ENCODE data around the gene GRM1.

GRM1 gene

DNA sequence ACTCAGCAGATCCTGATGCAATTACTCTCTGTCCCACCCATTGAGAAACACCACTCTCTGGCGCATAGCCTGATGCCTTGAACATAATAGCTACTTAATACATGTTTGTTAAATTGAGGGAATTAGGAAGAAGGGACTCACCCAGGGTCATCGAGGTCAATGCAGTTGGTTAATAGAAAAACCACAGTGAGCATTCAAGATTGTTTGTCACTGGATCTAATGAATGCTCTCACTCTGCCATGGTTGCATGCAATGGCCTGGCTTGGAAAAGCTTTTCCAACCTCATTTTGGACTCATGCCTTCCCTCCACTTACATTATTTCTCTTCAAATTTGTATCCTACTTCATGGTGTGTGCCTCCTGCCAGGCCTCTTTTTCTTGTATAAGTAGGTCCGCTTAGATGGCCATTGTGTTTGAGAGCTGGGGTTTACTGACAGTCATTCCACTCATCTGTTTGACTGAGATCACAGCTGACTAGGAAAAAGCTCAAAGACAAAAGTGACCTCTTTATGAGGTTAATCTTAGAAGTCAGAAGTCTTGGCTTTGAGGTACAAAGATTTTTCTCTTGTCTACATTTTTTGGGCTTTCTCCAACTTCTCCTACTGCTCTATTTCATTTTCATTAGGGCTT is 360.0 kb downstream of the GRM1 start:
- DNase-seq (ENCODE audit: low read depth) = no peak

- DNase-seq (ENCODE audit: low read depth) = no peak
Measured at GRCh38 chr6:146389740-146390139, 360.9 kb downstream of the GRM1 start.

DNA sequence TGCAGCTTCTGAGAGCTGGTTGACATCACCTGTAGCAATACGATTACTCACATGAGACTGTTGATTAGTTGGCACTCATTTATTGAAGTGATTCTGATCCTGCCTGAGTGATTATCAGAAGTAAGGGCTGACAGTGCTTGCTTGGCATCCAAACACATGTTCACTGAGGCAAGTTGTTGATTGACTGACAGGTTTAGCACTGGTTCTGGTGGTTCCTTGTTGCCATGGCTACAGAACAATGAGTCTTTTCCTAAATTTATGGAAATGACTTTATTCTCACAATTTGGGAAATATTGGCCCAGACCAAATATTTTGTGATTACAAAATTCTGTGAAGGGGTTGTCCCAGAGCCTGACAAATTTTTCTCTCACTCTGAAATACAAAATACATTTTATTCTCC is 368.8 kb downstream of the GRM1 start:
- DNase-seq (ENCODE audit: low read depth) = no peak

- DNase-seq (ENCODE audit: low read depth) = no peak
Measured at GRCh38 chr6:146402476-146402875, 373.6 kb downstream of the GRM1 start.

DNA sequence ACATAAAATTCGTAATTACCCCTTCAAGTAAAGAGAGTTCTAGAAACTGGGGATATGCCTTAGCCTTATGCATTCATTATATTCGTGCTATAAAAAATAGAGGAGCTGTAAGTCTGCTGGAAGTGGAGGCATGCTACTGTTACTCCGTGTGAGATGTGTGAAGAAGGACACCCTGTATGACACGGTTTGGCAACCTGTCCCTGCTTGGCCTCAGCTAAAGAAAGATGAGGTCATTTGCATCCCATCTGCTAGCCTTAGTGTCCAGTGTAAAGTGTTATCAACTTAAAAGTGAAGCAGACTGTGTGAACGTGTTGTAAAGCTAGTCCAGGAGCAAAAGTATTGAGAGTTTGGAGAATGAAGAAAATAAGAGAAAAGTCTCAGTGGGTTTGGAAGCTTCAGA is 379.7 kb downstream of the GRM1 start:
- no peak for DNase-seq (ENCODE audit: low read depth)

- DNase-seq (ENCODE audit: low read depth) = no peak
Measured at GRCh38 chr6:146410851-146411595, 382.2 kb downstream of the GRM1 start.

GRCh38 chr6:146419576-146419975 is 390.7 kb downstream of the GRM1 start:
- no peak for DNase-seq (ENCODE audit: low read depth)

GRCh38 chr6:146420255-146420654 is 391.4 kb downstream of the GRM1 start:
- DNase-seq (ENCODE audit: low read depth) = no peak

- DNase-seq (ENCODE audit: low read depth) = no peak
Measured at GRCh38 chr6:146422789-146423375, 394.0 kb downstream of the GRM1 start.

DNA sequence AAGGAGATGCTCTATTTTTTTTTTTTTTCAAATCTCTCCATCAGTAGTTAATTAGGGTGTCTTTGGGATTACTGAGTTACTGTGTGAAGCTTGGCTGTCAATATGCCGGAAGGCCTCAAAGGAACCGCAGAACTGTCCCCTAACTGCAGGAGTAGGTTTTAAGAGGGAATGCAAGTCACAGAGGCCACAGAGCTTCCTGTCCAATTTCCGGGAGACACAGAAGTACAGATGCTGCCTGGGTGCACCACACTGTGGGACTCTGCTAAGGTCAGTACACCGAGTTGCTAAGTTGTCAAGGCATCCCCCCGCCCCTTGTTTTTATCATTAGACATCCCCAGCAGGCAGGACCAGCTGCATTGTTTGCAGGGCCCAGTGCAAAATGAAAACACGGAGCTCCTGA is 394.6 kb downstream of the GRM1 start:
- DNase-seq (ENCODE audit: low read depth) = no peak

- DNase-seq (ENCODE audit: low read depth) = no peak
Measured at GRCh38 chr6:146426516-146426915, 397.7 kb downstream of the GRM1 start.

DNA sequence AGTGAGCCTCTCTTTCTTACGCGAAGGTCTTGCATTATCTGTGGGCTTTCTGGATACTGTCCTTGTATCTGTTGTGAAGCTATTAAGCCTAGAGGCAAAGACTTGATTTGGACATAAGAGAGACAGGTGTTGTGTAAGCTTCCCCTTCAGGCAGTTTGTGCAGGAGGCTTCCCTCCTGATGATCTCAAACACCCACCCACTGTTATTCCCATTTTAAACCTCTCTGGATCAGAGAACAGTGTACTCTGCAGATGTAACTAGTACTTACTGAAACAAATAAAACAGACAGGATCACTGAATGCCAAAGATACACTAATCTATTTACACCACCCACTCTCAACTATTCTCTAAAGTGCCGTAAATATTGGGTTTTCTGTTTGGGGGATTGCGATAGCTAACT is 401.0 kb downstream of the GRM1 start:
- no peak for DNase-seq (ENCODE audit: low read depth)

DNA sequence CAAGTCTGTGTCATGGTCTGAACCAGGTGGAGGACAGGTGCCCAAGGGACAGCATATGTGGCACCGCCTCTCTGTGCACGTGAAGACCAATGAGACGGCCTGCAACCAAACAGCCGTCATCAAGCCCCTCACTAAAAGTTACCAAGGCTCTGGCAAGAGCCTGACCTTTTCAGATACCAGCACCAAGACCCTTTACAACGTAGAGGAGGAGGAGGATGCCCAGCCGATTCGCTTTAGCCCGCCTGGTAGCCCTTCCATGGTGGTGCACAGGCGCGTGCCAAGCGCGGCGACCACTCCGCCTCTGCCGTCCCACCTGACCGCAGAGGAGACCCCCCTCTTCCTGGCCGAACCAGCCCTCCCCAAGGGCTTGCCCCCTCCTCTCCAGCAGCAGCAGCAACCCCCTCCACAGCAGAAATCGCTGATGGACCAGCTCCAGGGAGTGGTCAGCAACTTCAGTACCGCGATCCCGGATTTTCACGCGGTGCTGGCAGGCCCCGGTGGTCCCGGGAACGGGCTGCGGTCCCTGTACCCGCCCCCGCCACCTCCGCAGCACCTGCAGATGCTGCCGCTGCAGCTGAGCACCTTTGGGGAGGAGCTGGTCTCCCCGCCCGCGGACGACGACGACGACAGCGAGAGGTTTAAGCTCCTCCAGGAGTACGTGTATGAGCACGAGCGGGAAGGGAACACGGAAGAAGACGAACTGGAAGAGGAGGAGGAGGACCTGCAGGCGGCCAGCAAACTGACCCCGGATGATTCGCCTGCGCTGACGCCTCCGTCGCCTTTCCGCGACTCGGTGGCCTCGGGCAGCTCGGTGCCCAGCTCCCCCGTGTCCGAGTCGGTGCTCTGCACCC is 405.2 kb downstream of the GRM1 start:
- no peak for DNase-seq (ENCODE audit: low read depth)

DNA sequence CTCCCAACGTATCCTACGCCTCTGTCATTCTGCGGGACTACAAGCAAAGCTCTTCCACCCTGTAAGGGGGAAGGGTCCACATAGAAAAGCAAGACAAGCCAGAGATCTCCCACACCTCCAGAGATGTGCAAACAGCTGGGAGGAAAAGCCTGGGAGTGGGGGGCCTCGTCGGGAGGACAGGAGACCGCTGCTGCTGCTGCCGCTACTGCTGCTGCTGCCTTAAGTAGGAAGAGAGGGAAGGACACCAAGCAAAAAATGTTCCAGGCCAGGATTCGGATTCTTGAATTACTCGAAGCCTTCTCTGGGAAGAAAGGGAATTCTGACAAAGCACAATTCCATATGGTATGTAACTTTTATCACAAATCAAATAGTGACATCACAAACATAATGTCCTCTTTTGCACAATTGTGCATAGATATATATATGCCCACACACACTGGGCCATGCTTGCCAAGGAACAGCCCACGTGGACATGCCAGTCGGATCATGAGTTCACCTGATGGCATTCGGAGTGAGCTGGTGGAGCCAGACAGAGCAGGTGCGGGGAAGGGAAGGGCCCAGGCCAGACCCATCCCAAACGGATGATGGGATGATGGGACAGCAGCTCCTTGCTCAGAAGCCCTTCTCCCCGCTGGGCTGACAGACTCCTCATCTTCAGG is 406.0 kb downstream of the GRM1 start:
- DNase-seq (ENCODE audit: low read depth) = no peak

DNA sequence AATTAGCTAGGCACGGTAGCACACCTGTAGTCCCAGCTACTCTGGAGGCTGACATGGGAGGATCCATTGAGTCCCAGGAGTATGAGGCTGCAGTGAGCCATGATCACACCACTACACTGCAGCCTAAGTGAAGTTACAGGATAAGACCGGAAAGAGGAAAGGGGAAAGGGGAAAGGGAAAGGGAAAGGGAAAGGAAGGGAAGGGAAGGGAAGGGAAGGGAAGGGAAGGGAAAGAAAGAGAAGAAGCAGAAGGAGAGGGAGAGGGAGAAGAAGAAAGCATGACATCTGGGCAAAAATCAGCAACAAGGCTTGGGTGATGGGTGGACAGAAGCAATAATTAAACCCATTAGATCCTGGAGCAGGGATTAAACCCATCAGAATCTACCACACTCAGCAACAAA is 413.0 kb downstream of the GRM1 start:
- no peak for DNase-seq (ENCODE audit: low read depth)

DNA sequence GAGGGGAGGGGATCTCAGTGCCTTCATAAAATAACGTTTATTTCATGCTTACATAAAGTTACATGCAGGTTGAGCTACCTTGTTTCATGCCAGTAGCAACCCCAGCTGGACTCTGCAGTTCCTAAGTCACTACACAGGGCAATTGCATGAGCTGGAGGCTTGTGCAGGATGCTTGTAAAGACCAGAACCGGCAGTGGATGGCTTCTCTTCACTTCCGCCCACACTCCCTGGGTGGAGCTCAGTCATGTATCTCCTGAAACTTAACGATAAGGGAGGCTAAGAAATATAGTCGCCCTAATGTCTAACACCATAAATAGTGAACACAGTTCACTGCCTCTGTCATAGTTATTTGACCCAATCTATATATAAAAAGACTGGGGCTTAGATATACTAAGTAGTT is 415.3 kb downstream of the GRM1 start:
- no peak for DNase-seq (ENCODE audit: low read depth)

- no peak for DNase-seq (ENCODE audit: low read depth)
Measured at GRCh38 chr6:146445233-146445632, 416.4 kb downstream of the GRM1 start.

GRCh38 chr6:146456886-146457285 is 428.0 kb downstream of the GRM1 start:
- DNase-seq (ENCODE audit: low read depth) = no peak

GRCh38 chr6:146460941-146461340 is 432.1 kb downstream of the GRM1 start:
- DNase-seq (ENCODE audit: low read depth) = no peak

DNA sequence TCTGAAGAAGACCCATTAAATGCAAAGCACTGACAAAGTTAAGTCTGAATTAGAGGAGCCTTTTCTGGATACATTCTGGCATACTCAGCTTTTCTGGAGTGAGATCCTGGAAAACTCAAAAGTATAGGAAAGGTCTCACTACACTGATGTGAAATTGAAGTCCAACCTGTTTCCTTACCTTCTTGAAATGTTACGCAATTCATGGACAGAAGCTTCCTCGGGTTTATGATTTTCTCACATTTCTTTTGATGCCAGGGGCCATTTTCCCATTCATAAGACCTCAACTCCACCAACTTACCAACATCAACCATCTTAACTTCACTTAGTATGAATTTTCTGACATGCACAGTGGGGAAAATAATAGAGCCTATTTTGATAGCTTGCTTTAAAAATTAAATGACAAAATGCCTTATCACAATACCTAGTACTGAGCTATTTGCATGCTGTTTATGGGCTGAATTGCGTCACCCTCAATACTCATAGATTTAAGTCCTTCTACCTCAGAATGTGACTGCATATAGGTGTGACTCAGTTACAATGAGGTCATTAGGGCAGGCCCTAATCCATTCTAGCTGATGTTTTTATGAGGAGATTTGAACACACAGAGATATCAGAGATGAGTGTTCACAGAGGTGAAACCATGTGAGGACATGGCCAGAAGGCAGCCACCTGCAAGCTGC is 441.4 kb downstream of the GRM1 start:
- no peak for DNase-seq (ENCODE audit: low read depth)

- no peak for DNase-seq (ENCODE audit: low read depth)
Measured at GRCh38 chr6:146472918-146473317, 444.1 kb downstream of the GRM1 start.

DNA sequence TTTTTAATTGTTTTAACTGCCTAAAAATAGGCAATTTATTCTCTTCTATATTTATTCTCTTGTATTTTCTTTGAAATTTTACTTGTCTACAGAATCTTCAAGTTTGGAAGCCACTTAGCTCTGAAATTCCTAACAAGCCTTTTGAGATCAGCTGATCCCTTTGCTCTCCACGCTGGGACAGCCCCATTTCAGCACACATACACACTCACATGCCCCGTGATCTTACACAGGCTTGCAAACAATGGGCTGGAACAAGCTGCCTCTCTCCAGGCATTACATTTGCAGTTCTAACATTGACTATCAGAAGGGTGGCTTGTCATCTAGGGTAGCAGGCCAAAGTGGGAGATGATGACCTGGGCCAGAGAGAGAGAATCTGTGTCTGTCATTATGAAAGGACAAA is 452.7 kb downstream of the GRM1 start:
- no peak for DNase-seq (ENCODE audit: low read depth)
